ENCODE measurements around the gene TMEM255B. TPM values are rescaled to one million over a fixed set of nuclear protein-coding genes. Genes with fewer than 3 reads are reported as not detected.
"Not testable (repeated sequence)": the region's sequence is repeated elsewhere in the genome, so short reads cannot be mapped to it uniquely, and the experiment has no call there.

TMEM255B gene
- total and polyA plus RNA-seq, 9 of the 15 experiments (the other 6 are each of a cell fraction or from before 2014, with no cell fraction given) = 0.01 to 0.75 (median 0.23) TPM

- Histone ChIP-seq H3K27ac (ENCODE audit: extremely low read depth, low read depth, low read length) (no peak overlapping the region), H3K4me2 (ENCODE audit: insufficient read depth, low read length) (no peak overlapping the region), H3K4me1 (replicated peaks in 1 of 2; ENCODE audit: control insufficient read depth in 2 of 2, insufficient read depth in 2 of 2, low read length in 2 of 2) (peaks cover 4 to 36% of the 10 kb centered on the region in 2 experiments; a peak in 4 of 5 replicates), H3K9me1 (ENCODE audit: control insufficient read depth, insufficient read depth, low read length) (no peaks in the 10 kb centered on the region), H3K36me3 (ENCODE audit: control insufficient read depth, insufficient read depth, low read length) (no peaks in the 10 kb centered on the region), H3K4me3 (no peak overlapping the region), H3K9ac (ENCODE audit: insufficient read depth in 1 of 2, low read depth in 2 of 2, low read length in 2 of 2) (no peak overlapping the region), H3K27me3 (ENCODE audit: control insufficient read depth in 2 of 2, insufficient read depth in 2 of 2, low read length in 2 of 2) (peaks cover 8 to 78% of the 10 kb centered on the region in 2 experiments; a peak in 4 of 5 replicates), H3K9me3 (replicated peaks; ENCODE audit: control insufficient read depth, insufficient read depth, low read depth, low read length) (no peaks in the 10 kb centered on the region), H2AFZ (ENCODE audit: low read depth, low read length) (no peak overlapping the region), H4K20me1 (replicated peaks; ENCODE audit: control insufficient read depth, insufficient read depth, low read length) (peaks cover 7% of the 10 kb centered on the region; the same call in 1 of the 2 replicates), H3K79me2 (ENCODE audit: control insufficient read depth, insufficient read depth, low read length) (no peaks in the 10 kb centered on the region)
- DNase-seq (ENCODE audit: extremely low read depth in 1 of 4, low spot score in 3 of 4) (no peak), ATAC-seq (no peak), FAIRE-seq (no peak)
- intact Hi-C loops (cut with micrococcal nuclease) (no loop called here), in situ Hi-C loops (cut with MboI) (no loop called here)
- ChIA-PET CTCF (ENCODE audit: low intra/inter-chr PET ratio) (no interaction called here), POLR2A (no interaction called here)
- BruUV-seq (replicated peaks) = no TSS peak
- 6% methylated on average over 6 of the region's 9 CpGs for WGBS (ENCODE audit: insufficient coverage, low coverage, missing lambda C conversion rate)
- no peak for TF ChIP-seq ZNF780A (CRISPR knock-in tag; IDR thresholded peaks at IDR 0.05)
- TF ChIP-seq SETDB1 (IDR thresholded peaks at IDR 0.05; ENCODE audit: low read length) = no peak
- no peak for TF ChIP-seq DDX20 (tag; IDR thresholded peaks at IDR 0.05; ENCODE audit: low read depth)
- TF ChIP-seq ZNF232 (CRISPR knock-in tag; IDR thresholded peaks at IDR 0.05) = no peak
- TF ChIP-seq XRCC5 (IDR thresholded peaks at IDR 0.05; ENCODE audit: low read depth, low read length) = no peak
Measured at GRCh38 chr13:113745059-113745458, 14.0 kb upstream of the TMEM255B start.

GRCh38 chr13:113745500-113746142 is 13.4 kb upstream of the TMEM255B start:
- CTCF ChIA-PET (ENCODE audit: low intra/inter-chr PET ratio); H3K9me3 ChIP-seq (replicated peaks; ENCODE audit: control insufficient read depth, insufficient read depth, low read depth, low read length): not testable (repeated sequence)
- 13% methylated on average over 18 of the region's 24 CpGs for WGBS (ENCODE audit: insufficient coverage, low coverage, missing lambda C conversion rate)

More at GRCh38 chr13:113745500-113746142, 13.4 kb upstream of the TMEM255B start:
- DNase-seq (ENCODE audit: extremely low read depth in 1 of 4, low spot score in 3 of 4); H3K9ac ChIP-seq (ENCODE audit: insufficient read depth in 1 of 2, low read depth in 2 of 2, low read length in 2 of 2); ATAC-seq; BruUV-seq (replicated peaks); POLR2A ChIA-PET; H3K36me3 ChIP-seq (ENCODE audit: control insufficient read depth, insufficient read depth, low read length); H3K27ac ChIP-seq (ENCODE audit: extremely low read depth, low read depth, low read length); H3K9me1 ChIP-seq (ENCODE audit: control insufficient read depth, insufficient read depth, low read length); H3K79me2 ChIP-seq (ENCODE audit: control insufficient read depth, insufficient read depth, low read length); FAIRE-seq; H2AFZ ChIP-seq (ENCODE audit: low read depth, low read length); intact Hi-C loops (cut with micrococcal nuclease); H3K4me2 ChIP-seq (ENCODE audit: insufficient read depth, low read length); H3K4me3 ChIP-seq; in situ Hi-C loops (cut with MboI); H4K20me1 ChIP-seq (replicated peaks; ENCODE audit: control insufficient read depth, insufficient read depth, low read length): not testable (repeated sequence)
- peak; percentile 7 for TF ChIP-seq ZFP36 (IDR thresholded peaks at IDR 0.05; ENCODE audit: low read depth, low read length, partially characterized antibody)
- TF ChIP-seq ZKSCAN8 (CRISPR knock-in tag; IDR thresholded peaks at IDR 0.05) = peak; percentile 98
- H3K4me1 ChIP-seq (replicated peaks in 1 of 2; ENCODE audit: control insufficient read depth in 2 of 2, insufficient read depth in 2 of 2, low read length in 2 of 2) = peaks cover 4 to 36% of the 10 kb centered on the region in 2 experiments; a peak in 4 of 5 replicates
- peaks cover 4 to 78% of the 10 kb centered on the region in 2 experiments; a peak in 4 of 5 replicates for H3K27me3 ChIP-seq (ENCODE audit: control insufficient read depth in 2 of 2, insufficient read depth in 2 of 2, low read length in 2 of 2)
